ENCODE measurements around the gene CDRT4.

DNA sequence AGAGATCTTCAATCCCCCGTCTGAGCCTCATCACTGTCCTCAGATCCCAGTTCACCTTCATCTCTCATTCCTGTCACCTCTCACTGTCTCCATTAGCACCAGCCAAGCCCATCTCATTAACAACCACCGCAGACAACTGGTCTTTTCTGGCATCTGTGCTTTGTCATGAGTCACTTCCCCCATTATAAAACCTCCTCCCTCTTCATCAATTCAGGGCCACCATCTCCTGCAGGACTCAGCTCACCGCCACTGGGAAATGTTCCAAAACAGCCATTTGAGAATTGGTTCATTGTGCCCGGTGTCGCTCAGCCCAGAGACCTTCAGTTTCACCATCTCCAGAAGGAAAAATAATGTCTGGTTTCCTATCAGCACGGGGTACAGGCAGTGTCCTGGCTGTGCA, 69.1 kb downstream of the CDRT4 start:
- TF ChIP-seq, protein P1, sequence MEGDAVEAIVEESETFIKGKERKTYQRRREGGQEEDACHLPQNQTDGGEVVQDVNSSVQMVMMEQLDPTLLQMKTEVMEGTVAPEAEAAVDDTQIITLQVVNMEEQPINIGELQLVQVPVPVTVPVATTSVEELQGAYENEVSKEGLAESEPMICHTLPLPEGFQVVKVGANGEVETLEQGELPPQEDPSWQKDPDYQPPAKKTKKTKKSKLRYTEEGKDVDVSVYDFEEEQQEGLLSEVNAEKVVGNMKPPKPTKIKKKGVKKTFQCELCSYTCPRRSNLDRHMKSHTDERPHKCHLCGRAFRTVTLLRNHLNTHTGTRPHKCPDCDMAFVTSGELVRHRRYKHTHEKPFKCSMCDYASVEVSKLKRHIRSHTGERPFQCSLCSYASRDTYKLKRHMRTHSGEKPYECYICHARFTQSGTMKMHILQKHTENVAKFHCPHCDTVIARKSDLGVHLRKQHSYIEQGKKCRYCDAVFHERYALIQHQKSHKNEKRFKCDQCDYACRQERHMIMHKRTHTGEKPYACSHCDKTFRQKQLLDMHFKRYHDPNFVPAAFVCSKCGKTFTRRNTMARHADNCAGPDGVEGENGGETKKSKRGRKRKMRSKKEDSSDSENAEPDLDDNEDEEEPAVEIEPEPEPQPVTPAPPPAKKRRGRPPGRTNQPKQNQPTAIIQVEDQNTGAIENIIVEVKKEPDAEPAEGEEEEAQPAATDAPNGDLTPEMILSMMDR (IDR thresholded peaks at IDR 0.05; ENCODE audit: low read depth, low read length, poor library complexity, severe bottlenecking), result no peak
- no peak for TF ChIP-seq EZH2phosphoT487 (IDR thresholded peaks at IDR 0.05; ENCODE audit: borderline replicate concordance, low read length)
